ENCODE data around the gene UHRF2. TPM values are rescaled to one million over a fixed set of nuclear protein-coding genes. Genes with fewer than 3 reads are reported as not detected.

The UHRF2 gene
- total RNA-seq, 1 experiment from 2014 or later: 45.2 TPM

- no CpG with 5 or more reads among the region's 9 CpGs for WGBS (ENCODE audit: extremely low coverage, insufficient read length, low lambda C conversion rate)
- H3K79me1 ChIP-seq (ENCODE audit: insufficient read depth, low read depth, low read length, poor library complexity, severe bottlenecking): peaks cover 8% of the 10 kb centered on the region
- no peak overlapping the region for H3K18ac ChIP-seq (ENCODE audit: insufficient read length, low read depth, low read length)
- H2AK5ac ChIP-seq (ENCODE audit: insufficient read length, low read length): no peak overlapping the region
- H4K5ac ChIP-seq (ENCODE audit: insufficient read length, low read depth, low read length): no peak overlapping the region
- peaks cover 11% of the 10 kb centered on the region; the same call in 1 of the 2 replicates for H3K79me2 ChIP-seq (ENCODE audit: insufficient read depth, low read length)
- no peak overlapping the region for H2BK20ac ChIP-seq (ENCODE audit: low read depth, low read length, poor library complexity, severe bottlenecking)
- H2AFZ ChIP-seq (ENCODE audit: low read length): no peak overlapping the region
- H2BK5ac ChIP-seq (ENCODE audit: insufficient read length, low read length): no peak overlapping the region
- no peak overlapping the region for H3K4me3 Mint-ChIP-seq
- no peaks in the 10 kb centered on the region for H3K9me3 Mint-ChIP-seq
- no peak overlapping the region for H2BK15ac ChIP-seq (ENCODE audit: low read depth, low read length)
- H3K56ac ChIP-seq (ENCODE audit: insufficient read length, low read depth, low read length): no peak overlapping the region
- H3K9ac ChIP-seq (ENCODE audit: extremely low read depth, insufficient read length, low read length): no peak overlapping the region
- H4K91ac ChIP-seq (ENCODE audit: insufficient read length, low read depth, low read length): no peak overlapping the region
- H3K14ac ChIP-seq (ENCODE audit: insufficient read depth, low read length): no peak overlapping the region
- no peak overlapping the region for H2BK120ac ChIP-seq (ENCODE audit: low read depth, low read length, poor library complexity, severe bottlenecking)
- no peak overlapping the region for H3K27ac ChIP-seq (ENCODE audit: insufficient read length, low read depth, low read length)
- no peak overlapping the region for H2BK12ac ChIP-seq (ENCODE audit: insufficient read length, low read depth, low read length)
- H3K23me2 ChIP-seq (ENCODE audit: insufficient read length, low read depth, low read length, poor library complexity, severe bottlenecking): no peaks in the 10 kb centered on the region
- H3K4me2 ChIP-seq (ENCODE audit: insufficient read depth, insufficient read length, low read length): no peak overlapping the region
- H3K9me3 ChIP-seq (ENCODE audit: control insufficient read depth, low read depth, low read length): no peaks in the 10 kb centered on the region
- DNase-seq: no peak
- H3K36me3 Mint-ChIP-seq (ENCODE audit: insufficient read depth in 1 of 3, low read depth in 3 of 3): peaks cover 12 to 14% (median 13%) of the 10 kb centered on the region in 3 experiments; a peak in 6 of 7 replicates
- H3K4me1 ChIP-seq (ENCODE audit: insufficient read depth, low read length): no peaks in the 10 kb centered on the region
- no peak overlapping the region for H3K4ac ChIP-seq (ENCODE audit: low read depth, low read length)
- H3K27ac Mint-ChIP-seq: peak overlapping the region in 1 of 3 experiments; percentile 14; a peak in 2 of 7 replicates
- H3K27me3 ChIP-seq (ENCODE audit: insufficient read depth, low read length): no peaks in the 10 kb centered on the region
- no peak overlapping the region for H4K8ac ChIP-seq (replicated peaks; ENCODE audit: insufficient read length, low read depth, low read length)
- H3K23ac ChIP-seq (ENCODE audit: insufficient read length, low read depth, low read length): no peak overlapping the region
- H3T11ph ChIP-seq (ENCODE audit: low read length): no peak overlapping the region
- no peaks in the 10 kb centered on the region for H4K20me1 ChIP-seq (ENCODE audit: control insufficient read depth, insufficient read depth, insufficient read length)
- no peaks in the 10 kb centered on the region for H3K27me3 Mint-ChIP-seq (ENCODE audit: low read depth)
- H3K4me1 Mint-ChIP-seq: peaks cover 0 to 7% of the 10 kb centered on the region in 2 experiments; a peak in 3 of 4 replicates
- TF ChIP-seq, protein P1, sequence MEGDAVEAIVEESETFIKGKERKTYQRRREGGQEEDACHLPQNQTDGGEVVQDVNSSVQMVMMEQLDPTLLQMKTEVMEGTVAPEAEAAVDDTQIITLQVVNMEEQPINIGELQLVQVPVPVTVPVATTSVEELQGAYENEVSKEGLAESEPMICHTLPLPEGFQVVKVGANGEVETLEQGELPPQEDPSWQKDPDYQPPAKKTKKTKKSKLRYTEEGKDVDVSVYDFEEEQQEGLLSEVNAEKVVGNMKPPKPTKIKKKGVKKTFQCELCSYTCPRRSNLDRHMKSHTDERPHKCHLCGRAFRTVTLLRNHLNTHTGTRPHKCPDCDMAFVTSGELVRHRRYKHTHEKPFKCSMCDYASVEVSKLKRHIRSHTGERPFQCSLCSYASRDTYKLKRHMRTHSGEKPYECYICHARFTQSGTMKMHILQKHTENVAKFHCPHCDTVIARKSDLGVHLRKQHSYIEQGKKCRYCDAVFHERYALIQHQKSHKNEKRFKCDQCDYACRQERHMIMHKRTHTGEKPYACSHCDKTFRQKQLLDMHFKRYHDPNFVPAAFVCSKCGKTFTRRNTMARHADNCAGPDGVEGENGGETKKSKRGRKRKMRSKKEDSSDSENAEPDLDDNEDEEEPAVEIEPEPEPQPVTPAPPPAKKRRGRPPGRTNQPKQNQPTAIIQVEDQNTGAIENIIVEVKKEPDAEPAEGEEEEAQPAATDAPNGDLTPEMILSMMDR (conservative IDR thresholded peaks at IDR 0.05): no peak
These were observed 26.2 kb downstream of the UHRF2 start for GRCh38 chr9:6439051-6439703.
